ENCODE data around the gene RIN3.
A peak's percentile ranks its signal among the peaks of the same experiment; 100 is the strongest.

RIN3 gene

DNA sequence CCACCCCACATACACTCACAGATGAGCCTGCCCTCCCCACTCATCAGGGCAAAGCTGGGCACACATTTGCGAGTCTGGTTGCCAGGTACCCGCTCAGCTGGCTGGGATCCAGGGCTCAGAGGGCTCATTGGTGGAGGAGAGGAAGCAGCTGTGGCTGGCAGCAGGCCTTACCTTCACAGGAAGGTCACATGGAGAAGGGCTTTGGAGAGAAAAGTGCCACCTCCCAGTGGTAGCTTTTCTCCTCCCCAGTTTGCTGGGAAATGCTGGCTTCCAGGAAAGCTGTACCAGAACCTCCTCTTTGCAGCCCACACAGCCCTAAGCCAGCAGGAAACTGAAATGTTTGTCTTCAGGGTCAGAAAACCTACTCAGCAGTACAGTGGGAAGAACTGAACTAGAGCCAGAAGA lies 179.2 kb downstream of the RIN3 start:
- no peak for DNase-seq (ENCODE audit: low spot score)

DNA sequence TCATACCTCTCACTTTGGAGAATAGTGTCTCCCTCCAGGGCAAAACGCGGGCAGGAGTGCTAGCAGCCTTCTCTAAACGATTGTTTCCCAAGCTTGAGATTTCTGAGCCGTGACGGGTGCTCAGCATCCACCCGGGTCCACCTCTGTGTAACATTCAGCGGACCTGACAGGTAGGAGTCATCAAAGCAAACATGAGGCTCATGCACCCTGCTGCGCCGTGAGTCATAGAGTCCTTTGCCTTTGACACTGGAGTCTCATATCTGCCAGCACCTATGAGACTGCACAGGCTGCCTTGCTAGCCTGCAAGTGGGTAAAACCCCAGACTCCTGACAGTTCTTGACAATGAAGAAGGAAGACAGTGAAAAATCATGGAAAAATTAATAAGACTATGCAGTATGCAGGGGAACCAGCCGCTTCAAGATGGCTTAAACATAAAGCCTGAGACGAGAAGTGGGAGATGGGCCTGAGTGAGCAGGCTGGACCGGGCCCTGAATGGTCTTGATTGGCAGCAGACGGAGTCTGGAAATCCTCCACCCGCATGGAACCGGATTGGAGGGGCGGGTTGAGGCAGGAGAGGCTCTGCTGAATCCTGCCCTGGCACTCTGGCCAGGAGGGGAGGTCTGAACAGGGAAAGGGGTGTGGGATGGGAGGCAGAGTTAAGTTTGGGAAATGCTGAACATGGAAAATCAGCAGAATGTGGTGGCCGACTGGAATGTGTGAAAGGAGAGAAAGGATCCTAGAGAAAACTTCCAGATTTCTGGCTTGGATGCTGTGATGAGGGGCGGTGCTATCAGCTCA lies 180.6 kb downstream of the RIN3 start:
- no peak for DNase-seq (ENCODE audit: low spot score)

DNA sequence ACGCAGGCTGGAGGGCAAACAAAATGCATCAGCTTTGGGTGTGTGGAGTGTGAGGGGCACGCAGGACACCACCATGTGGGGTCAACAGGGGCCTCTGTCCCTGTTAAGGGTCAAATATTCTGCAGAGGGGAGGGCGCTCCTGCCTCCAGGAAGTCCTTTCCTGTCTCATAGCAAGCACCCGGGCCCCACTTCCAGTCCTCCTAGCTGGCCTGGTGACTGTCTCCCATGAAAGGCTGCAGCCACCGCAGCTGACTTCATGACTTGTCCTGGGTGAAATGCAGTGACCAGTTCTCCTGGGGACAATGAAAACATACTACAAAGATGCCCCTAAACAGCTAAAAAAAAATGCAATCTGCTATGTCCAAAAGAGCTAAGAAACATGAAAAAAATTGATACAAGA lies 181.2 kb downstream of the RIN3 start:
- DNase-seq (ENCODE audit: low spot score), result no peak

DNA sequence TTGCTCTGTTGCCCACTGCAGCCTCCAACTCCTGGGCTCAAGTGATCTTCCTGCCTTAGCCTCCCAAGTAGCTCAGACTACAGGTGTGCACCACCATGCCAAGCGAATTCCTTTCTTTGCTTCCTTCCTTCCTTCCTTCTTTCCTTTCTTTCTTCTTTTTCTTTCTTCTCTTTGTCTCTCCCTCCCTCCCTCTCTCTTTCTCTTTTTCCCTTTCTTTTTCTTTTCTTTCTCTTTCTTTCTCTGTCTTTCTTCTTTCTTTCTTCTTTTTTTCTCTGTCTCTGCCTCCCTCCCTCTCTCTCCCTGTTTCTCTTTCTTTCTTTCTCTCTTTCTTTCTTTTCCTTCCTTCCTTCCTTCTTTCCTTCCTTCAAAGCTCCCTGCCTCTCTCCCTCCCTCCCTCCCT lies 182.0 kb downstream of the RIN3 start:
- no peak for DNase-seq (ENCODE audit: low spot score)

DNA sequence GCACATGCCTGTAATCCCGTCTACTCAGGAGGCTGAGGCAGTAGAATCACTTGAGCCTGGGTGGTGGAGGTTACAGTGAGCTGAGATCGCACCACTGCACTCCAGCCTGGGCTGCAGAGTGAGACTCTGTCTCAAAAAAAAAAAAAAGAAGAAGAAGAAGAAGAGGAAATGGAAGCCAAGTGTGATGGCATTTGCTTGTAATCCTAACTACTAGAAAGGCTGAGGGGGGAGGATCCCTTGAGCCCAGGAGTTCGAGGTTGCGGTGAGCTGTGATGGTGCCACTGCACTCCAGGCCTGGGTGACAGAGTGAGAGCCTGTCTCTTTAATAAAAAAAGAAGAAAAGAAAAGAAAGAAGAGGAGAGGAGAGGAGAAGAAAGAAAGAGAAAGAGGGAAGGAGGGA lies 182.8 kb downstream of the RIN3 start:
- no peak for DNase-seq (ENCODE audit: low spot score)

DNA sequence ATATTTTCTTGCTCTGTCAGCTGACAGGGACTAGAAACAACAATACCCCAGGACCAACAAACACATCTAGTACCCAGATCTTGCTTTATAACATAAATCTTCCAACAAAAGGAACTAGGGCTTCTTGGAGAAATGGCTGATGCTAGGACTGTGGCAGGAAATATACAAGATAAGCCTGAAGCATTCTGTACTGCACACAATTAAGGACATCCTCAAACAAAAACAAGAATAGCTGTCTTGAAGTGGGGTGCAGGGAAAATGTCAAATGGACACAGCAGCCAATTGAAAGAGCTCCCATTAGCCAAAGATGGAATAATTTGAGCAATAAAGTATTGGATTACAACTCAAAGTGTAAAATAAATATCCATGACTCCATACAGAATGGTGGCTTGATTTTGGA lies 184.8 kb downstream of the RIN3 start:
- DNase-seq (ENCODE audit: low spot score), result no peak

DNA sequence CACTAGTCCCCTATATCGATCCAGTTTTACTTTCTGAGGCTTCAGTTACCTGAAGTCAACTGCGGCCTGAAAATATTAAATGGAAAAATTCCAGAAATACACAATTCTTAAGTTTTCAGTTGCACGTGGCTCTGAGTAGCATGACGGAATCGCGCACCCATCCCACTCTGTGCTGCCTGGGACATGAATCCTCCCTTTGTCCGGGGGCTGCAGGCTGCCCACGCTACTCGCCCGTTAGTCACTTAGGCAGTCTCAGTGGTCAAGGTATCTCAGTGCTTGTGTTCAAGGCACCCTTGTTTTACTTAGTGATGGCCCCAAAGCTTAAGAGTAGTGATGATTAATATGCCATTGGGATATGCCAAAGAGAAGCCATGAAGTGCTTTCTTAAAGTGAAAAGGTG lies 188.2 kb downstream of the RIN3 start:
- DNase-seq (ENCODE audit: low spot score), result no peak

DNA sequence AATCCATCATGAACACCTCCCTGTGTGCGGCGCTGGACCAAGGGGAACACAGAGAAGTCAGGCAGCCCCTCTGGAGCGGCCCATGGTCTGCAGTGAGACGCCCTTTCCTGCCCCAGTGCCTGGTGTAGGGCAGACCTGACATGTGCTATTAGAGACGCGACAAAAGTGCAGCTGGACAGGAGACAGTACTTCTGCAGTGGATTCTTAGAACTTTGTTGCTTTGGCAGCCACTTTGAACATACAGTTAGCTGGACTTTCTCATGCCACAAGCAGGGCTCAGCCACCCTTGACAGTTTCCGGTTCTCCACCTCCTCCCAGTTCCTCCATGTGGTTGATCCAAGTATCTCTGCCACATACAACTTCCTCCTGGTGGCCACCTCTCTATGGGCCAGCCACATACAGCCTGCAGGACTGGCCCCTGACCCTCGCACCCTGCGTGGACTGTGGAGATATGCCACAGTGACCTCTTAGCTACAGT lies 188.9 kb downstream of the RIN3 start:
- no peak for DNase-seq (ENCODE audit: low spot score)

DNA sequence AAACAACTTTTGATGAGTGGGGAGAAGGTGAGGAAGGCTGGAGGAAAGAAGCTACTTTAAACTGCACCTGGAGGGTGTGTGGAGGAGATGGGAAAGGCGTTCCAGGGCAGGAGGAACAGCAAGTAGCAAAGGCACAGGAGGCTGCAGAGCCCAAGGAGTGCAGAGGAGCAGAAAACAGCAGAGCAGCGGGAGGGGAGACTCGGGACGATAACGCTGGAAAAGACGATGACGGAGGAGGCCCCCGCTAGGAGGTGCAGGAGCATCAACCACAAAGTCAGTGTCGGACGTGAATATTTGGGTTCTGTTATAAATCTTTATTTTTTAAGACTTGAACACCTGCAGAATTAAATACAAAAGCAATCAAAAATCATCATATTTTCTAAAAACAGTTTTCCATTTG lies 189.9 kb downstream of the RIN3 start:
- DNase-seq (ENCODE audit: low spot score), result no peak

DNA sequence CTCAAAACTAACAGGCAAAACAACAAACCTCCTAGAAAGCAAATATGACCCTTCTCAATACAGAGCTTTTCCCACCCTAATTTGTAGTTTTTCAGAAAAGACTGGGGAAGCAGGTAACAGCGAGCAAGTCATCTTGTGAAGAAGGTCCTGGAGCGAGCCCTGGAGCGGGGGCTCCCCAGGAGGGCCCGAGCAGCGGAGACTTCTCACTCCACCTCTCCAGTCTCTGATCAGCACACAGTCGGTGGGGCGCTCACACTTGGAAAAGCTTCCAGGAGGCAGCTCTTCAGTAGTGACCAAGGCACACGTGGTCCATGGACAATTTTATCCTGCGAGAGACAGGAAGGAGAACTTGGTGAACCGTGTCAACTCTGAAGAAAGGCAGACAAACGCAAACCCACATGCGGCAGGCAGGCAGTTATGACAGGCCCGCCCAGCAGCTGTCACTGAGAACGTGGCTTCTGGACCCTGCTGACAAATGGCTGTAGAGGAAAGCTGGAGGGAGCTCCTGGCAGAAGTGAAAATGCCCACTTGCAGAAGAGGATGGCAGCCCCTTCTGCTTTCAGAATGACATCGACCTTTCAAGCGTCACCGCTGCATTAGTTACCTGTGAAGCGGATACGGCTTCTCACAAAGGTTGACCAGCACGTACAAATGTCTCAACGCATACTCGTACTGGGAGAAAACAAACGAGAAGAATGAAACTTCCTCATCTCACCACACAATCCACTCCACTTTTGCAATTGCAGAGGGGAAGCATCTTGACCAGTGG lies 190.6 kb downstream of the RIN3 start:
- DNase-seq (ENCODE audit: low spot score), result peak; percentile 52

DNA sequence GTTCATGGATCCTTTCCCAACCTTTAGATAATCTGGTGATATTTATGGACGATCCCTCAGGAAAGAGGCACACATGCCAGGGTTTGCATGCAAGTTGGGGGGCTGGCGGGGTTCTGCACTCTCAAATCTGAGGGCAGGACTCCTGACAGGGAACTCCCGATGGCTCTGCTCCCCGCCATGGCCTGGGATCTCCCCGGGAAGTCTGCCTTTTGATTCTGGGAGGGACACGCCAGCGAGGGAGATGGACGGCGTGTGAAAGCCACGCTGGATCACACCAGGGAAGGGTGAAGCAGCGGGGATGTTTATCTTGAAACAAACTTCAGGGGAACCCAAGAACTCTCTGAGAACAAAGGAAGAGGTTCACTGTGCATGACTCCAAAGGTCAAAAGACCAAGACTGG lies 191.2 kb downstream of the RIN3 start:
- no peak for DNase-seq (ENCODE audit: low spot score)

DNA sequence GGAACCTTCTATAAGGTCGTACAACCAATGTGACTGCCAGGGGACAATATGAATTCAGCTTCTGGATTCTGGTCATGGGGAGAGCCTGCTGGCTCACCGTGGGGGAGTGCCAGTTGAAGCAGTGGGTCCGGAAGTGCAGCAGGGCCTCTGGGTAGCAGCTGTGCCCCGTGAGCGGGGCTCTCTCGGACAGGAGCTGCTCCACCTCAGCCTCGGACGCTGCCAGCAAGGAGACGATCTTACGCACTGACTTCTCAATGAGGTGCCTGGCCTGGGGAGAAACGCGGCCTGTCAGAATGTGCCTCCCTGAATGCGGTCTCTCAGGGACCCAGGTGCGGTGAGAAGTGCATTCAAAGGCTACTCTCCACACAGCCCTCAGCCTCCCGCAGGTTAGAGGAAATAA lies 192.8 kb downstream of the RIN3 start:
- no peak for DNase-seq (ENCODE audit: low spot score)

DNA sequence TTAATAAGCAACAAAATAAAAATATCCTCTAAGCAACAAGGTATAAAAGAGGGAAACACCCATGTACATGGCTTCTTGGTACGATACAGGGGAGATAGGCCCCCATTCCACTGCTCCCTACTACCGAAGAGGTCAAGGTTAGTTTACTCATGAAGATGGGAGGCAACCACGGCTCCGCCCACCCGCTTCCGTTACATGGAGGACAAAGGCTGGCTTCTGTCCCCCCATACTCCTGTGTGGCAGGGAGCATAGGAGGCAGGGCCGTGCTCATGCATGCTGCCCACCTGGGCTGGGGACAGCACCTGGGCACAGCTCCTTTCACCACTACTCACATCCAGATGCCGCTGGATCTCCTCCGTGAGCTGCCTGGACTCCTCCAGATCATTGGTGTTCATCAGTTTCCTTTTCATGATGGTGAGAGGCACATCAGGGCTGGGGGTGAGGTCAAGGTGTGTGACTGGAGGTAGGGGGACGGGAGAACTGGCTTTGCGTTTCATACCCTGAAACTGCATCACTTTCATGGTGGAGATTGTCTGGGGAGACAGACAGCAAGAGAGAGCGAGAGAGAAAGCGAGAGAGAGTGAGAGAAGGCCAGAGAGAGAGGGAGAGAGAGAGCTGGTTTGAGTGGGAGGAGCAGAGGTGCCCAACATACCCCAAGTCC lies 195.9 kb downstream of the RIN3 start:
- no peak for DNase-seq (ENCODE audit: low spot score)

DNA sequence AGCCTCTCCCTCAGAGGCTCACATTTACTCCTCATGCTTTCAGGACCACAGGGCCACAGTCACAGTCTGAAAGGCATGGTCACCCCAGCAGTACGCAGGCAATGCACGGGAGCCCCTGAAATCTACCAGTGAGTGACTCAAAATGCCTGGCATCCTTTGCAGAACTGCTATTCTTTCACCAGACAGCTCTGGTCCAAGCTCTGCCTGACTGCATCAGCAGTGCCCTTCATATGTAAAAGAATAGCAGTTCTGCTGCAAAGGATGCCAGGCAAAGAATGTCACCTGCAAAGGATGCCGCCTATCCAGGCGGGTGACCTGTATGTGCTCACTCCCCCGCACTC lies 196.4 kb downstream of the RIN3 start:
- no peak for DNase-seq (ENCODE audit: low spot score)

DNA sequence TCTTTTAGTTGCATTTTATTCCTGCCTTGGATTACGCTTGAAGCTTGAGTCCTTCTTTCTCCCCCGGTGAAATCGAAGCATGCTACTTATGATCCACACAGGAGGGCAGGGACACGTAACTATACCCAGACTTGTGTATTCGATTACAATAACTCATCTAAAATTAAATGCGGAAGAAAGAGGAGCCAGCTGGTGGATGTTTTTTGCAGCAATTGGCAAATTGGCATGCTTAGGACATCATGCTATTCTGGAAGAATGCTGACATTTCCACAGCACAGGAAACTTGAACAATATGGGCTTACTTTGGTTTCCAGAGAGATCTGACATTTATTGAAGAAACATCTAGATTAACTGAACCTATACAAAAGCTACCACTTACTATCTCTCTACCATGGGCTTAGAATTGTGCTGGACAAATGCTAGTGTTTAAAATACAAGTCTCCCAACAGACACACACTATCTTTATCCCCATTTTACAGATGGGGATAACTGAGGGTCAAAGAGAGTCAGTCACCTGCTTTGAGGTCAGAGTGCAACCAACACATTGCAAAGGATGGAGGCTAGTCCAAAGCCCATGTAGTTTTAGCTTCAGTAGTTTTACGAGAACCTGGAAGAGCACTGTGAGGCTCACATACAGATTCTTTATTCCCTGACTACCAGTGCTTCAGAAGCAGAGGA lies 198.5 kb downstream of the RIN3 start:
- no peak for DNase-seq (ENCODE audit: low spot score)

DNA sequence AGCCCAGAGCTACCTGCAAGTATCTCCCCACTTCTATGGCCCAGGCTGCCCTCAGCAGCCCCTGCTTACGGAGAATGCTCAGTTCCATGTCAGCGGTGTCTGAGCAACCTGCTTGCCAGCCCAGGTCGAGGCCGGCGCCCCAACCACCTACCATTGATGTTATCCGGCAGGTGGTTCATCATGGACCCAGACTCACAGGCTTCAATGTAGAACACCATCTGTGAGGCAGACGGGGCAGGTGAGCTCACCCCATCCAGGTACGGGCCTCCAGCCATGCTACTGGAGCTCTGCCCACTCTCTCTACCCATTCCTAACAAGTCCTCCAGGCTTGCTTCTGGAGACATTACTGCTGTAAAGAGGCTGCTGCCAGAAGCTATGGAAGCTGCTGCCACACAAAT lies 199.1 kb downstream of the RIN3 start:
- no peak for DNase-seq (ENCODE audit: low spot score)

DNA sequence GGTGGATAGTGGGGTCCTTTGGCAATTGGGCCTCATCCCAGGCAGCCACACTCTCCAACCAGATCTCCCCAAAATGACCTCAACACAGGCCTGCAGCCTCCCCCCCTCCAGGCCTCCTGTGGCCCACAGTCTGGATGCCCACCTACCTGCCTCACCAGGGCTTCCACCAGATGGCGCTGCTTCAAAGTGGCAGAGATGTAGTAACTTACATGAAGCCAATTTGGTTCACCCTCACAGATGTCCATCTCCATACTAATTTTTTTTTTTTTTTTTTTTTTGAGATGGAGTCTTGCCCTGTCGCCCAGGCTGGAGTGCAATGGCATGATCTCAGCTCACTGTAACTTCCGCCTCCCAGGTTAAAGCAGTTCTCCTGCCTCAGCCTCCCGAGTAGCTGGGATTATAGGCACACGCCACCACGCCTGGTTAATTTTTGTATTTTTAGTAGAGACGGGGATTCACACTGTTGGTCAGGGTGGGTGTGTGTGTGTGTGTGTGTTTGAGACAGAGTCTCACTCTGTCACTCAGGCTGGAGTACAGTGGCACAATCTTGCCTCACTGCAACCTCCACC lies 201.2 kb downstream of the RIN3 start:
- DNase-seq (ENCODE audit: low spot score), result peak; percentile 35

DNA sequence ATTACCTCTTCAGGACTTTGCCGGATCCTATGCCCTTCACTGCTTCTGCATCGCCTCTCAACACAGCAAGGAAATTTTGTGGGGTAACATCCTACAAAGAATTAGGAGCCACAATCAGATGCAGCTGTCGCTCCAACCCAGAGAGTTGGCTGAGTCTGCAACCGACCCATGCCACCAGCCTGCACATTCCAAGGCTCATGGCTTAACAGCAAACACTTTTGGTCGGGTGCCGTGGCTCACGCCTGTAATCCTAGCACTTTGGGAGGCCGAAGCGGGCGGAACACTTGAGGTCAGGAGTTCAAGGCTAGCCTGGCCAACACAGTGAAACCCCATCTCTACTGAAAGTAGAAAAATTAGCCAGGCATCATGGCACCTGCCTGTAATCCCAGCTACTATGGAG lies 202.6 kb downstream of the RIN3 start:
- no peak for DNase-seq (ENCODE audit: low spot score)

DNA sequence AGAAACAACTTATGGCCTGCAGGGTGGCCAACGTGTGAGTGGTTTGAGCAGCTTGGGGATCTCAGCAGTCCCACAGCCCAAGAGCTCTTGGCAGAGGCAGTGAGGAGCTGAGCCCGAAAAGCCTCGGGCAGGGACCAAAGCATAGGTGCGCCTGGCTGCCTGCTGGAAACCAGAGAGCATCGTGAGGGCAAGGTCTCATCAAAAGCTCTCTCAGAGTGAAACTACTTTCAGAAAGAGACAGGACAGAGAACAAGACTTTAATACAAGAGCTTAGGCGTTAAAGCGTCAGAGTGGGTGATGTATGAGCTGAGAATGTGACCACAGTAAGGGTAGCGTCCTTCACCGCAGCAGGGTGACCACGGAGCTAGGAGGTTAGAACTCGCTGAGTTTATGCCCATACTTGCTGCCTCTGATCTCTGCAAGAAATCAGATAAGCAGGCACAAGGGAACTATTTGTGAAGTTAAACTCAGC lies 204.0 kb downstream of the RIN3 start:
- DNase-seq (ENCODE audit: low spot score), result no peak

DNA sequence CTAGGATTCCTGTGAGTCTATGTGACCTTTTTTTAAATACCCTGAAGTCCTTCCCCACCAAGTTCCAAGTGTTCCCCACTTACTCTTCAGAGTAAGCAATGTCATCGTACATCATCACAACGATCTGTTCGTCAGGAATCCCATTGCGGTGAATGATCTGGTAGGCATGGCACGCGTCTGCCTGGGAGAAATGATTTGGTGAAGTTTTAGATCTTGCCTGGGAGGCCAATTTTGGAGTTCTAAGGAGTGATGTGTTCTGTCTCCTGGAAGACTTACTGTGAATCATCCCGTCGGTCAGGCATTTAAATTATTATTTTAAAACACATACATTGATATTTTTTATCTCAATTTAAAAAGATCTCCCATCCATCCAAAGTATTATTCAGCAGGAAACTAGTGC lies 205.1 kb downstream of the RIN3 start:
- no peak for DNase-seq (ENCODE audit: low spot score)

DNA sequence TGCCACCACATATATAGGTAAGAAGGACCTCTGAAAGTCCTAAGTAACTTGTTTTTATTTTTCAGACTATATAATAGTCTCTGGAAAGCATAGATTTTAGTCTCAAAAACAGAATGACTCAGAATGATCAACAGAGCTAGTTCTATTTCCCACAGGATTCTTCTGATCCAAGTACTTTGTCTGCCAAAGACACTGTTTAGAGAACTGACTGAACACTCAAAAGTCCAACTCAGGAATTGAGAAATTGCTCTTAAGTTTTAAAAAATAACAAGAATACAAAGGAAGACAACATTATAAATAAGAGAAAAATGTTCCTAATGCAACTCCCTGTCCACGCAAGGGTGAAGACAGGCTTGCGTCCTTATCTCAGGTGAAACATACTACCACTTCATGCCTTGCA lies 205.8 kb downstream of the RIN3 start:
- DNase-seq (ENCODE audit: low spot score), result no peak

DNA sequence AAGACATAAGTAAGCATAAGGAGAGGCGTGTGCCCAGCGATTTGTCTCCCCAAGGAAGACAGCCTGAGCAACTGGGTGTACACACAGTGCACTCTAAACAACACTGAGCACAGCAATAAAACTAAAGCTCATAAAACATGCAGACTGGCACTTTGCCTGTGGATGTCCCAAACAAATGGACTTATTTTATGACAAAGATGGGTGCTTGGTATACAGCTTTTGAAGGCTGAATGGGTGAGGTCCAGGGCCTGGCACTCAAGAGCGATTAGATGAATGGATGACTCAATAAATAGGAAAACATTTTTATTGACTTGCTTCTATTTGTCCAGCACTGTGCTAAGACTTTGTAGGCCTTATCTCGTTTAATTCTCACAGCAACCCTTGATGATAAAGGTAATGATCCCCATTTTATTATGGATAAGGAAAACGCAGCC lies 206.3 kb downstream of the RIN3 start:
- no peak for DNase-seq (ENCODE audit: low spot score)
